ENCODE measurements around the gene TTL. TPM values are rescaled to one million over a fixed set of nuclear protein-coding genes. Genes with fewer than 3 reads are reported as not detected.

TTL gene
- total and polyA plus RNA-seq, 9 donors: 28.8 to 43.5 (median 38.3) TPM

Other genes starting within 250 kb of the TTL start
- gene ZC3H8, start 227.1 kb upstream of the TTL start, total RNA-seq: 13.2 TPM
- 10 to 100 TPM; 12.1 to 16.2 (median 15.4) TPM for gene ZC3H8, start 227.1 kb upstream of the TTL start, polyA plus RNA-seq (ENCODE audit: insufficient read depth in 1 of 8, insufficient read length in 8 of 8, low replicate concordance in 1 of 8)
- 8.2 TPM for gene ZC3H6, start 206.6 kb upstream of the TTL start, total RNA-seq
- 1 to 10 TPM; 3.3 to 5.7 (median 4.4) TPM for gene ZC3H6, start 206.6 kb upstream of the TTL start, polyA plus RNA-seq (ENCODE audit: insufficient read depth in 1 of 8, insufficient read length in 8 of 8, low replicate concordance in 1 of 8)
- 10.2 TPM for gene RGPD8, start 48.5 kb upstream of the TTL start, total RNA-seq
- 1 to 10 TPM in 7 of 8 donors, under 1 TPM in 1; 0.72 to 3.0 (median 1.8) TPM for gene RGPD8, start 48.5 kb upstream of the TTL start, polyA plus RNA-seq (ENCODE audit: insufficient read depth in 1 of 8, insufficient read length in 8 of 8, low replicate concordance in 1 of 8)
- gene POLR1B, start 60.3 kb downstream of the TTL start, total RNA-seq: 13.4 TPM
- 10 to 100 TPM; 10.8 to 18.7 (median 13.6) TPM for gene POLR1B, start 60.3 kb downstream of the TTL start, polyA plus RNA-seq (ENCODE audit: insufficient read depth in 1 of 8, insufficient read length in 8 of 8, low replicate concordance in 1 of 8)
- 20.1 TPM for gene CHCHD5, start 102.5 kb downstream of the TTL start, total RNA-seq
- gene CHCHD5, start 102.5 kb downstream of the TTL start, polyA plus RNA-seq (ENCODE audit: insufficient read depth in 1 of 8, insufficient read length in 8 of 8, low replicate concordance in 1 of 8): 10 to 100 TPM; 26.2 to 37.1 (median 31.0) TPM
- gene SLC20A1, start 163.8 kb downstream of the TTL start, total RNA-seq: 17.6 TPM
- 10 to 100 TPM; 18.1 to 27.6 (median 22.4) TPM for gene SLC20A1, start 163.8 kb downstream of the TTL start, polyA plus RNA-seq (ENCODE audit: insufficient read depth in 1 of 8, insufficient read length in 8 of 8, low replicate concordance in 1 of 8)
- gene NT5DC4, start 238.9 kb downstream of the TTL start, total RNA-seq: not detected
- gene NT5DC4, start 238.9 kb downstream of the TTL start, polyA plus RNA-seq (ENCODE audit: insufficient read depth in 1 of 8, insufficient read length in 8 of 8, low replicate concordance in 1 of 8): under 1 TPM in 2 of 8 donors, not detected in 6; 0.08 to 0.11 TPM

Measured in muscle of leg (tissue), 9 donors.